GM18502 (cell line): ENCODE measurements around the gene GAREM1.

ENCODE experiments used
- ATAC-seq: cut with Tn5 transposase; IDR thresholded peaks from one replicate; pipeline ENCODE4 v1.9.1; 2021; ENCODE audit warnings: mild to moderate bottlenecking; ENCODE audit not compliant: unreplicated experiment, poor library complexity

GAREM1 gene

DNA sequence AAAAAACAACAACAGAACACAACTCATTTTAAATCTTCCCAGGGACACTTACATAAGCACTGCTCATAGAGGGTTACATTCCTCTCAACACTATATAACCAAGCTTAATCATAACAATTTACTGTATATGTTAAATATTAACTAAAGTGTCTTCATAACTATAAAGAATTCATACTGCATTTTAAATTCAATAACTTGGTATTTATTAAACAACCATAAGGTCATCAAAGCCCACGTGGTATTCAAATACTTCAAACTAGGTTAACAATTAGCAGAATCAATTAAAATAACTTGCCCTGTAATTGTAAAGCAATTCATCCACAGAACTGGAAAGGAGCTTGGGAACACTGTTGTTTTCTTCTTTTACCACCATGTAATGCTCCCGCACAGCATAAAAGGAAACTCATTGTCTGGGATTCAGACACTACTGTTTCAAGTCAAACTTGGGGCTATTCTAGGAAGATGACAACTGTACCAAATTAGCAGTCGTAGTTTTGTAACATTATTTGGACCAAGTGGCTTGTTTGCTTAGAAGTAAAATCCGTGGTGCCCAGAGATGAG lies 10.4 kb downstream of the GAREM1 start:
- no peak for ATAC-seq

DNA sequence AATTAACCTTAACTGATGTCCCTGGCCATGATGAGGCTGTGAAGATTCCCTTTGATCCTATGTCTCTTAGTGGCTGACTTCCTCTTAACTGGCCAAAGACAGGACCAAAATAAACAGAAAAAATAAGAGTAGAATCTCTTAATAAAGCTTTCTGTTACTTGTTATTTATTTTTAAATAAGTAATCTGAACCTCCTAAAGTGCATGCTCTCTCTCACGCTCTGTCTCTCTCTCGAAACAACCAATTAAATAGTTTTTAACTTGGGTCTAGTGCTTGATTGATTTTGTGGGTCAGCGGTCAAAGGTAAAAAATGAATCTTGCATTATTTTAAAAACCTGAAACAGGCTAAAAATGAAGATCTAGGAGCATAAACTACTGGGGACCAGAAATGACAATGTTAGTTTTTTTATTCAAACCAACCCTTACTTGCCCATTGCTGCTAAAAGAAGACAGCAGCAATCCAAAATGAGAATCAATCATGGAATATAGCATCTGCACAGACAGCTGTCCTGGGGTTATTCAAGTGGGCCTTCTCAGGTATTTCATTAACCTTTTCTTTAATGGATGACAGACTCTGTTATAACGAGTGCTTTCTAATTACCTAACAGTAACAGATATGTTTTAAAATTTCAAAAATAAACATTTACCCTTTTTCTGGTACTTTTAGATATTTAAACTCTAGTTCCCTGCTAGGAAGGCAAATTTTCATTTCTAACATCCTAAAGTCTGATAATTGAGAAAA lies 11.2 kb downstream of the GAREM1 start:
- ATAC-seq = no peak

DNA sequence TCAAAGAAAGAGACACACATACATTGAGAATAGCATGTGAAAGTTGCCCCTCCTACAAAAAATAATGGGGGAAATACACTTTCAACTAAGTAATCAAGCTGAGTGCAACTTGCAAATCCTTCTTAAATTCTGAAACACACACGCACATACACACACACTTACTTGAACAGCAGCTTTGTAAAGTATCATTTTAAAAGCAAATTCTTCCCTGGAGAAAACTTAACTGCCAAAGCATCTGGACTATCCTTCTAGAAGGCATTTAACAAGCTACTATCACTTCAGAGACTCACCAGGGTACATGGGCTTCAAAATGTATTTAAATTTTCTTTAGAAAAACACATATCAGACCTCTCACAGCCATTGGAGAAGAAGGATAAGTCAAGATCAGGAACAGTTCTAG lies 15.3 kb downstream of the GAREM1 start:
- no peak for ATAC-seq

DNA sequence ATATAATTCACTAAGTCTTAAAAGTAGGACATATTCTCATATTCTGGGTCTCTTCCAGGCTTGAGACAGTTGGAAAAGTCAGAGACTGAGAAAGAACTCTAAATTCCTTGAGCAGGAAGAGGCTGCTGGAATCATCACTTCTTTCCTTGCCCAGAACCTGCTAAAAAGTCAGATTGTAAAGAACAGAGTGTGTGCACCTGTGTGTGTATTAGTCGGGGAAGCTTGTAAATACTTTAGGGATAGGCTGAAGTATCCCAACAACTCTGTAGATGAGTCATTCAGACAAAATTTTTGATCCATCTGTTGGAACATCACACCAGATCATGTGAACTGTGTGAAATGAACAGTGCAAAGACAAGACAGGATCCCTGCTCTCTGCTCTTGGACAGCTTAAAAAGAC lies 16.1 kb downstream of the GAREM1 start:
- no peak for ATAC-seq

DNA sequence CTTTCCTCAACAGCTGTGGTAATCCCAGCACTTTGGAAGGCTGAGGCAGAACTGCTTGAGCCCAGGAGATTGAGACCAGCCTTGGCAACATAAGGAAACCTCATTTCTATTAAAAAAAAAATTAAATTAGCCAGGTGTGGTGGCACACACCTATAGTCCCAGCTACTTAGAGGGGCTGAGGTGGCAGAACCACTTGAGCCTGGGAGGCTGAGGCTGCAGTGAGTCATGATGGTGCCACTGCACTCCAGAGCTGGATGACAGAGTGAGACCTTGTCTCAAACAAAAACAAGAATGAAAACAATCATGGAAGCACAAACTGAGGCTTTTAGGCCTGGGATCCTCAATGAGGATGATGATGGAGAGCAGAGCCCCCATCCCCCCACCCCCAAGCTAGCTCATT lies 19.8 kb downstream of the GAREM1 start:
- ATAC-seq = no peak

DNA sequence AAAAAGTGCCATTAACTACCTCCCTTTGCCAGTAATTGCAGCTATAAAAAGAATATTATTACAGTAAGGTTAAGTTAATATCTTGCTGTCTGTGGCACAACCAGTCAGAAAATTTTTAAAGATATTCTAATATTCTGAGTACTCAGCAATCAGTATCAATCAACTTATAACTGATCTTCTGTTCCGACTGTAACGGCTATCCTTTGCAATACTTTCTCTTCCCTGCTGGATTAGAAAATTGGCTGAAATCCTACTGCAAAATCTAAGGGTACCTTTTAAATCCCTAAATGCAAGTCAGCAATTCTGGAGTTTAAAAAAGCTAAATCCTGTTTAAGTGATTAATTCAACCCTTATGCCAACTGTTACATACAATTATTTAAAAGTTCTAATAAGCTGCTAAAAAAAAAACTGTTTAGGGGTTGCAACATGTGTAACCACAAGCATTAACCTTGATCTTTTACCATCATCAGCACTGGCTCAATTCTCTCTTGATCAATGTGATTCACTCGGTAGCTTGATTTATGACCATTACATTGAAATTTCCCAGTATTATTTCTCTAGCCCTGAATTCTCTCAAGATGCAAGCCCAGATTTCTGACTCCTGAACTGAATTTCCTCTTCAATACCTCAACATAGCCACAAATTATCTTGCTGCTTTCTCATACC lies 20.5 kb downstream of the GAREM1 start:
- ATAC-seq = no peak

DNA sequence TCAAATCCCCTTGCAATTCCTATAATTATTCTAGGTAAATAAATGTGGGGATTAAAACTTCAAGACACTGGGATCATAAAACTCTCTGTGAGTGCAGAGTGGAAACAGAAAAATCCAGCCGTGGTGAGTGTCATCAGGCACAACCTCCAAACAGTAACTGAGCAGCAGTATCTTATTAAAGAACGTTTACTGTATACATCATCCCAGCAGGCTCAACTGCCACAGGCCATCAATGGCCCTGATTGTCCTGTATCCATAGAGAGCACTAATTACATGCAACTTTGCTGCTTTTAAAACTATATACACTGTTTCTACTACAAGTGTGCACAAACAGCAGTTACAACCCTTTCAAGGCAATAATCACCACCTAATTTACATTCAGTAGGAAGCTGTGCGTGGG lies 23.9 kb downstream of the GAREM1 start:
- ATAC-seq = no peak

DNA sequence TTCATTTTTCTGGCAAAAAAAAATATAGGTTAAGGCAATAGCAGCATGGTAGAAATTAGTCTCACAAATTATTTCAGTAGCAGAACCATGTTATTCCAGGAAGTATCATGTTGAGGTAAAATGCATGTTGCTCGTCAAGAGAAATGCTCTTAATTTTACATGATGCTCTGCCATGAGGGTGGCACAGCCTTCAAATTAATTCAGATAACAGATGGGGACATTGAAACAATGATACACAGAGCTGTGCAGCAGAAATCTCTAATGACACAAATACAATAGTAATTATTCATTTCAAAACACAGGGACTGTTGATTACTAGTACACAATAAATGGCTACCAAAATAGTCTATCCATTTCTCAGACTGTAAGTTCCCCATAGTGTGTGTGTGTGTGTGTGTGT lies 24.8 kb downstream of the GAREM1 start:
- ATAC-seq = no peak

DNA sequence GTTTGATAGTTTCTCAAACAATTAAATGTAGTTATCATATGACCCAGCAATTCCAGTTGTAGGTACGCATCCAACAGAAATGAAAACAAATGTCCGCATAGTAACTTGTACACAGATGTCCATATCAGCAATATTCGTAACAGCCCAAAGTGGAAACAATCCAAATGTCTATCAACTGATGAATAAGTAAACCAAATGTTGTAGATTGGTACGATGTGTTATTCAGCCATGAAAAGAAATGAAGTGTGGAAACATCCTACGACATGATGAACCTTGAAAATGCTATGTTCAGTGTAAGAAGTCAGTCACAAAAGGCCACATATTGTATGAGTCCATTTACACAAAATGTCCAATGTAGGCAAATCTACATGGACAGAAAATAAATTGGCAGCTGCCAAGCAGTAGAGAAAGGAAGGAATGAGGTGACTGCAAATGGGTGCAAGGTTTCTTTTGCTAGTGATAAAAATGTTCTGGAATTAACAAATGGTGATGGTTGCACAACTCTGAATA lies 26.9 kb downstream of the GAREM1 start:
- no peak for ATAC-seq

DNA sequence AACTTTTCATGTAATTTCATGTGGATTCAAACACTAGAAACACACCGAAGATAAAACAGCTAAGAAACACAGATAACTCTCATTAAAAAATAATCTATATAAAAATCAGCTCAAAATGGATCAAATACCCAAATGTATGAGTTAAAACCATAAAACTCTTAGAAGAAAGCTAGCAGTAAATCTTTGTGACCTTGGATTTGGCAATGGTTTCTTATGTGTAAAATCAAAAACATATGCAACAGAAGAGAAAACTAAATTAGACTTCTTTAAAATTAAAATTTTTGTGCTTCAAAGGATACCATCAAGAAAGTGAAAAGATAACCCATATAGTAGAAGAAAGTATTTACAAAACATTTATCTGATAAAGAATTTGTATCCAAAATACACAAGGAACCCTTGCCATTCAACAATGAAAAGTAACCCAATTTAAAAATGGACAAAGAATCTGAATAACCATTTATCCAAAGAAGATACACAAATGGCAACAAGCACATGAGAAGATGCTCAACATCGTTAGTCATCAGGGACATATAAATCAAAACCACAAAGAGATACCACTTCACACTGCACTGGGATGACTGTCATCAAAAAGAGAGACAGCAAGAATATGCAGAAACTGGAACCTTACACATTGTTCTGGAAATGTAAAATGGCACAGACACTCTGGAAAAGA lies 27.5 kb downstream of the GAREM1 start:
- ATAC-seq = no peak

DNA sequence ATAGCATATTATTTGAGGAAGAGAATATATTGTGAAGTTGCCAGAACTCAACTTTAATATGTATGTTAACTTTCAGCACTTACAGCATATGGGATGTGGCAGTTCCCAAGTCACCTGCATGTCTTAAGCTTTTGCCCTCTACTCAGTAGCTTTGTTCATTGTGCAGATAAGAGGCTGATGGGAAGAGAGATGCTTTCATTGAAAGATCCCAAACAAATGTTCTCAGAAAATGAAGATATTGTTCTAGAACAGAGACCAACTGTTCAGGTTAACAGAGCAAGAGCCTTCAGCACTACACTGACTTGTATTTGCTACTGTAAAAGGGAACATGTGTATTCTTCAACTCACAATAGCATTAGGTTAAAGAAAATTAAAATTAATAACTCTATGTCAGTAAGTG lies 28.1 kb downstream of the GAREM1 start:
- no peak for ATAC-seq

DNA sequence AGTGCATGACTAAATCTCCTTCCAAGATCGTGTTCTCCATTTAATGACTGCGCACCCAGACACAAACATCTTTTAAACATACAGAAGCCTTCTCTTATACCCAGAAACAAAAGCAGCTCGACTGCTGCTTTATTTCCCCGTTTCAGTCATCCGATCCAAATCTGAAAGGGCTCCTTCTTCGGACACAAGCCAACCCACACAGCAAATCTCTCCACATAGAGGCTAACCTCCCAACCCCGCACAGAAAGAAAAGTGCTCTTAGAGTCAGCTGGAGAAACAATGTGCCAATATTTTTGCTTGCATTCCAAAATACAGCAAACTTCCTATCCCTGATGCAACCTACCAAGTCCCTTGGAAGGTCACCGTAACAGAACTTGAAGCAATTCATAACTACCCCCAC lies 29.1 kb downstream of the GAREM1 start:
- no peak for ATAC-seq

DNA sequence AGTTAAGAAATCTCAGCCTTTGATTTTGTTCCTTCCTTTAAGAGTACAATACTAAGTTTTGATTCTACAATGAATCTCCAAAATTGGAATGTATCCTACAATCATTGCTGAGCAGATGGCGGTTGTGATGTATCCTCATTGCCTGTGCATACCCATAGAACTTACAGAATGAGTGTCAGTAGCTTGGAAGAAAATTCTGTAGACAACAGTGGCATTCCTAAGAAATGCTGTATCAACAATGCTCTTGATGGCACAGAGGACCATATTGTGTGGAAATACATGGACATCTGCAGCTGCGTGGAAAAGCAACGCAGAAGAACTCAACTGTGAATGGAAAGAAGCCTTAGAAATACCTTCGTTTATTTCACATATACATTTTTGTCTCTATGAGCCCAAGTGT lies 30.2 kb downstream of the GAREM1 start:
- no peak for ATAC-seq

DNA sequence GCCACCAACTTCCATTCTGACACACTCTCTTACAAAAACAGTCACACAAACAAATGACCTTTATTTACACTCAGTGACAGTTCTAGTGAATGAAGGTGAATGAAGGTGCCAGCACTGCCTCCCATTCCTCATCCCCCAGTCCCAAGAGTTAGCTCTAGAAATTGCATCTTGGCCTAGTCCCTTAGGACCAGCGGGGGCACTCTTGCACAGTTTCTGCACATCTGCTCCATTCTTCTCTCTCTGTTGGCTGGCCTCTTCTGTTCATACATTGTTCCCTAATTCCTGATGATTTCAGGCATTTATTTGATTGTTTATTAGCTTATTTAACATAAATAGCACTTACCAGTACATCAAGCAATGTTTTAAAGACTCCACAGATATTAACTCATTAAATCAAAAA lies 30.9 kb downstream of the GAREM1 start:
- ATAC-seq = no peak

DNA sequence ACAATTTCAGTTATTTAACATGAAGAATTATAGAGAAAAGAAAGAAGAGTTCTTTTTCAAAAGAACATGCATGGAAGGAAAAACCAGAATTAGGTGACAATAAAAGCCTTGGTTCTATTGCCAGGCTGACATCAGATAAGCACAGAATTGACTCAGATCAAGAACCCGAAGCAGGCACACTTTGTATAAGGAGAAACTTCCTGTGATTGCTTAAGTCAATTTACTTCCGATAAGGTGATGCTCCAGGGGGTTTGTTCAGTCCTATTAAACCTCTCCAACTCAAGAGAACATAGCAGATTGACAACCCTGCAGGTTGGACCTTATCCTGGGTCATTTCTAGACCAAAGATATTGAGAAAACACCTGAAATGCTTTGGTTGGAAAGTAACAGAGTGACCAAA lies 31.4 kb downstream of the GAREM1 start:
- no peak for ATAC-seq

DNA sequence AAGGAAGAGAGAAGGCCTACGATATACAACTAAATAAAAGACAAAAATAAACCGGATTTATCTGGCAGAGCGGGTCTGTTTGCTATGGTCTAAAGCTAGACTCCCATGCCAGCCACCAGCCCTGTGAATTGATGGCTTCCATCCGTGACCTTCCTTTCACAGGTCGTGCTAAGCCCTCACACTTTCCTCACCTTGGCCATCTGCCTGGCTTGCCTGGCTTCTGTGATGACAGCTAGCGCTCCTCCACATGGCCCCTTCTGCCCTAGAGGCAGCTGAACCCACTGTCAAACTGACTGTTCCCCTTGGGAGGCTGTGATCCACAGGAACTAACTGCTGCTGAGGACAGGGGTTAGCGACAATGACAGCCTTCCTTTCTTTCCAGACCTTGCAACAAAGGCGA lies 32.5 kb downstream of the GAREM1 start:
- no peak for ATAC-seq

DNA sequence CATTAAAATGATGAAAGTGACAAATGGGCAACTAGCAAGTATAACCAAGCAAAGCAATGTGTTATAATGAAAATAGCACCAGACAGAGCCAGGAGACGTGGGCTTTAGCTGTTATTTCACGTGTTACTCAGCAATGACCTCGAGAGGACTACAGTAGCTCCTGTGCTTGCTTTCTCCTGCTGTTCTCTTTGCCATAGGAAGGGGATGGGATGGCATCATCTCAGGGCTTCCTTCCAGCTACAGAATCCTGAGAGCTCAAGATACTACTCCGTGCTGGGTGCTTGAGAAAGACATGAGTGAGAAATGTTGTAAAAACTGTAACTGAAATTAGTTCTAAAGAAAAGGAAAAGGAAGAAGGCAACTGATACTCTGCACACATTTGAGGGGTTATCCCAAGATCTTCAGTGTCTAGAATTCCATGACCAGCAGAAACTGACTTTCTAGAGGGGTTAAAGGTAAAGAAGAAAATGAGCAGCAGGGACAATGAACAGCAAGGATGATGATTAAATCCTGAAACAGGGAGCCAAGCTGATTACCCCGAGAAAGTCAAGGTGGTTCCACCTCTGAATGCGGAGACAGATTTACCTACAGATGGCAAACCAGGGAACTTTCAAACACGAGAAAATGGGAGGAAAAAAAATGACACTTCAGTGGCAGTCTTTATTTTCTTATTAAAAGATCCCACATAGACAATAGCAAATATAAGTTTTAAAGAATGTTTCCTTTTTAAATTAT lies 33.4 kb downstream of the GAREM1 start:
- no peak for ATAC-seq

DNA sequence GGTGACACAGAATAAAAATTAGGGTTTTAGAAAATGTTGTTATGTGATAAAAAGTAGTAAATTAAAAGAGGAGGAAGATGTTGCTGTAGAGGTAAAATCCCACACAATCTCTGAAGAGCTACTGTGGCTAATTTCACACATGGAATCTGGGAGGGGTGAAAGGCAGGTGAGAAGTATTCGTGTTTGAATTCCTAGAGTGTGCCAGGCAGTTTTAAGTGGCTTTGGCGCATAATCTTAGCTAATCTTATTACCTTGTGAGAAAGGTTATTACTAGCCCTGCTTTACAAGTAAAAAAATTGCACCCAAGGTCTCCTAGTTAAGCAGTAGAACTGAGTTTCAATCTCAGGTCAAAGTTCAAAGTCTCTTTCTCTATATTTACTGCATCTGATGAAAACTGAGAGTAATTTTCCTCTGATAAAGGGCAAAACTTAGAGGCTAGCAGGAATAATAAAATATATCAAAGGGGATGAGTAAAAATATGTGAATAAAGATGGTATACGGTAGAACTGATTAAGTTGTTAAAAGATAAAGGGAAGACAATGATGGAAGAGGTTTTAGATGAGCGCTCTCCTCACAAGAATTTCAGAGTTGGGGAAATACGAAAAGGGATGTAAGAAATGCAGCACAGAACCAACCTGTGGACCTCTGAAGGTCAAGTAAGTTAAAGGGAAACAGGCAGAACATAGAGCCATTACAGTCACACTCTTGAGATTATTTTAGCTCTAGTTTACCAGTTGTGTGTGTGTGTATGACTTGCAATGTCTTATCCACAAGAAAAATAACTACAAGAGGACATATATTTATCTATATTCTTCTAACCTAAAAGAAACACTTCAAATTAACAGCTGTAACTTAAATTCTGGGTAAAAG lies 34.8 kb downstream of the GAREM1 start:
- no peak for ATAC-seq

DNA sequence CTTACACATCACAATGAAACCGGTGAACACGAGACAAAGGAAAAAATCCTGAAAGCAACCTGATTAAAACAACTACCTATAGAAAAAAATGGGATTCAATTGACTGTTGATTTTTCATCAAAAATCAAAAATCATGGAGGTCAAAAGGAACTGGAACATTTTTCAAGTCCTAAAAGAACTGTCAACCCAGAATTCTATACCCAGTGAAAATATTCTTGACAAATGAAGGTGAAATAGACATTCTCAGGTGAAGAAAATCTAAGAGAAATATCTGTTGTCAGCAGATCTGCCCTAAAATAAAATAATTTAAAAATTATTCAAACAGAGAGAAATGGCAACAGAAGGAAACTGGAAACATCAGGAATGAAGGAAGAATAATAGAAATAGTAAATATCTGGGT lies 38.9 kb downstream of the GAREM1 start:
- ATAC-seq = no peak

DNA sequence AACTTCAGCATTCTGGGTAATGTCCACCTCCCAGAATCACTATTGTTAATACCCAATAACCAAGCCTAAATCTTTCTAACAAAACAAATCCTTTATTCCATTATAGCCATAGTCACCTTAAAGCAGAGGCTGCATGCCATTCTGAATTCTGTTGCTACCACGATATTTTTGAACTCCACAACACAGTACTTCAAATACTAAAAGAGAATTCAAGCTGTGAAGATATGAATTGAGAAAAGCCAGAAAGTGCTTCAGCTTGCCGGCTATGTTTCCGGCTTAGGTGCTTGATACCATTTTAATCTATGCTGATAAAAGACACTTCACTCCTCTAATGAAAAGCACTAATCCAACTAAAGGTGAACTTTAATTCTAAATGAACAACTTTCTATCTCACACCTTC lies 41.3 kb downstream of the GAREM1 start:
- no peak for ATAC-seq
